GM12864 (cell line): ENCODE results near the gene TMEM190.

Experiments
- DNase-seq: peaks from one replicate; pipeline ENCODE4 v3.0.0-alpha.2; 2011; ENCODE audit warnings: low read depth
- H3K4me3 ChIP-seq: 2 replicates; pipeline ENCODE4 v1.5.1; 2011; ENCODE audit warnings: mild to moderate bottlenecking, low read depth, low read length, control low read depth
- TF ChIP-seq, protein P1 (sequence below): IDR thresholded peaks from 2 replicates; pipeline ENCODE4 v1.5.1; 2011; ENCODE audit warnings: low read depth, mild to moderate bottlenecking, moderate library complexity, low read length, control low read depth, inconsistent platforms; ENCODE audit errors: missing control alignments

TMEM190 gene

DNA sequence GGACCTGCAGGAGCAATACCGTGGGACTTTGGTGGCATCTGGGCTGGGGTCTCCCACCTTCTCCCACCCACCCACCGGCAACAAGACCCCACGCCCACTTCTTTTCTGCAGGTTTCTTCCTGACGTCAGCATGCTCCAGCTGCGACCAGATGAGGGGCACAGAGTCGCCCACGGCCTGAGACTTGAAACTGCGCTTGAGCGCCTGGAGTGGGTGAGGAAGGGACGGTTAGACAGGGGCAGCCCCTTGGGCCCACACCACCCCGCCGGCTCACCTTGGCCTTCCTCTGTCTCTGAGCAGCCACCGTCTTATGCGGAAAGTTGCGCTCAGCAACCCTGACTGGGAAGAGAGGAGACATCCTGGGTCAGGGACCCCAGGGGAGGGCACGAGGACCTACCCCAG is 15.7 kb upstream of the TMEM190 start:
- H3K4me3 ChIP-seq = no peak overlapping the region
- TF ChIP-seq, protein P1, sequence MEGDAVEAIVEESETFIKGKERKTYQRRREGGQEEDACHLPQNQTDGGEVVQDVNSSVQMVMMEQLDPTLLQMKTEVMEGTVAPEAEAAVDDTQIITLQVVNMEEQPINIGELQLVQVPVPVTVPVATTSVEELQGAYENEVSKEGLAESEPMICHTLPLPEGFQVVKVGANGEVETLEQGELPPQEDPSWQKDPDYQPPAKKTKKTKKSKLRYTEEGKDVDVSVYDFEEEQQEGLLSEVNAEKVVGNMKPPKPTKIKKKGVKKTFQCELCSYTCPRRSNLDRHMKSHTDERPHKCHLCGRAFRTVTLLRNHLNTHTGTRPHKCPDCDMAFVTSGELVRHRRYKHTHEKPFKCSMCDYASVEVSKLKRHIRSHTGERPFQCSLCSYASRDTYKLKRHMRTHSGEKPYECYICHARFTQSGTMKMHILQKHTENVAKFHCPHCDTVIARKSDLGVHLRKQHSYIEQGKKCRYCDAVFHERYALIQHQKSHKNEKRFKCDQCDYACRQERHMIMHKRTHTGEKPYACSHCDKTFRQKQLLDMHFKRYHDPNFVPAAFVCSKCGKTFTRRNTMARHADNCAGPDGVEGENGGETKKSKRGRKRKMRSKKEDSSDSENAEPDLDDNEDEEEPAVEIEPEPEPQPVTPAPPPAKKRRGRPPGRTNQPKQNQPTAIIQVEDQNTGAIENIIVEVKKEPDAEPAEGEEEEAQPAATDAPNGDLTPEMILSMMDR = no peak
- no peak for DNase-seq

DNA sequence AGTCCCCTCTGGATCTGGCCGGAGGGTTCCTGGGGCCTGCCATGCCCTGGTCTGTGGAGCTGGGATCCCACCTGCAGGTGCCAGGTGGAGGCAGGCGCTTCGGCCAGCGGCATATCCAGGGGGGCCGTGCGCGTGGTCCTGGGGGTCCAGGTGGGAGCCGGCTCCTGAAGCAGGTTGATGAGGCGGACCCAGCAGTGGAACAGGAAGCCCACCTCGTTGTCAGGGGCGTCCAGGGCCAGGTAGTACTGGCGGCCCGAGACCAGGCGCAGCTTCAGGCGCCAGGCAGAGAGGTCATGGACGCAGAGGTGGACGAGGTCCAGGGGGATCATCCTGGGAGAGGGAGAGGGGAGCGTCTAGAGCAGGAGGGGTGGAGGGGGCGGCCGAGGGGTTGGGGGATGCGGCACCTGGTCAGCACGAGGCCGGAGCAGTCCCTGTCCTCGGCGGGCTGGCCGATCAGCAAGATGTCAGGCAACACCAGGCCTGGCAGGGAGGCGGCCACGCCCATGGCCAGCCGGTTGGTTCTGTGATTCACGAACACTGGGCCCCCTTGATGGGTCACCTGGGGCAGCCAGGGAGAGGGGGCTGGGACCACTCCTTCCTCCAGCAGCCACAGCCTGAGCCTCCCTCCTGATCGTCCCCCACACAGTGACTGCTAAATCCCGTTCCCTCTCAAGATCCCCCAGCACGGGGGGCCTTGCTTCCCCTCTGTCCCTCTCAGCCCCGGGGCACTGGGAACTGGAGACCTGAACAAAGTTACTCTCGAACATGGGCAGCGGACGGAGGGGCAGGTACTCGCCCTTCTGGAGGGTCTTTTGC is 14.2 kb upstream of the TMEM190 start:
- no peak overlapping the region for H3K4me3 ChIP-seq
- DNase-seq = no peak
- TF ChIP-seq, protein P1 = no peak

DNA sequence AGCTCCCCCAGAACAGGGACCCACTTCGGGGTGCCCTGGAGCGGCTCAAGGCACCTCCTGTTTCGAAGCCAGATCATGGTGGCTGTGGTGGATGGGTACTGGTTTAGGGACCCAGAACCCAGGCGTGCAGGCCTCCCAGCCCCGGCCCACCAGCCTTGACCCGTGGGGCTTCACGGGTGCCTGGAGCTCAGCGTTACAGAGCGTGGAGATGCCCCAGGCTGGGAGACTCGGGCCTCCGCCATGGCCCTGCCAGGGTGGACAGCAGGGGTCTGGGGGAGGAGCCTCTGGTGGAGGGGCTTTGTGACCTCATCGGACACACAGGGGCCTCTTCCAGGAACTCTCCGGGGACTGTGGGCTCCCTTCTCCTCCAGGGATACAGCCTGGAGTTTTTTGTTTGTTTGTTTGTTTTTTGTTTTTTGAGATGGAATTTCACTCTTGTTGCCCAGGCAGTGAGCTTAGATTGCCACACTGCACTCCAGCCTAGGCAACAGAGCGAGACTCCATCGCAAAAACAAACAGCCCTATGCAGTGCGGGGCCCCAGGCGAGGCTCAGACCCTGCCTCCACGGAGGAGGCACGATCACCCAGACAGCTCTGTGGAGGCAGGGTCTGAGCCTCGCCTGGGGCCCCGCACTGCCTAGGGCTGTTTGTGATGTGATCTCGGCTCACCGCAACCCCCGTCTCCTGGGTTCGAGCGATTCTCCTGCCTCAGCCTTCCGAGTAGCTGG is 13.5 kb upstream of the TMEM190 start, which contains the start of gene GARIN5B:
GARIN5B (minus strand) TSS at position 271 of the 727 bp plus-strand sequence; CDS start at position 77, 194 bp downstream.
- TF ChIP-seq, protein P1 = no peak
- no peak within 1 kb of the TSS for H3K4me3 ChIP-seq
- DNase-seq = no peak

DNA sequence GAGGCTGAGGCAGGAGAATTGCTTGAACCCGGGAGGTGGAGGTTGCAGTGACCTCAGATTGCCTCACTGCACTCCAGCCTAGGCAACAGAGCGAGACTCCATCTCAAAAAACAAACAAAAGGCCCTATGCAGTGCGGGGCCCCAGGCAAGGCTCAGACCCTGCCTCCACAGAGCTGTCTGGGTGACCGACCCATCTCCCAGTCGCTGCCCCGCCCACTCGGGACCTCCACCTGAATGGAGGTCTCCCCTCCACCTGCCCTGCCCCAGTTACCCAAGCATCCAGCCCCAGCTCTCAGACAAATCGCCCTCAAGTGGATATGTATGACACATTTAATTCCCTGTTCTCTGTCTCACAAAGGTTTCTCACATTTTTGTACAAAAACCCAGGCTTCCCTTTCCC is 11.4 kb upstream of the TMEM190 start:
- TF ChIP-seq, protein P1 = no peak
- DNase-seq = no peak
- H3K4me3 ChIP-seq = no peak overlapping the region

DNA sequence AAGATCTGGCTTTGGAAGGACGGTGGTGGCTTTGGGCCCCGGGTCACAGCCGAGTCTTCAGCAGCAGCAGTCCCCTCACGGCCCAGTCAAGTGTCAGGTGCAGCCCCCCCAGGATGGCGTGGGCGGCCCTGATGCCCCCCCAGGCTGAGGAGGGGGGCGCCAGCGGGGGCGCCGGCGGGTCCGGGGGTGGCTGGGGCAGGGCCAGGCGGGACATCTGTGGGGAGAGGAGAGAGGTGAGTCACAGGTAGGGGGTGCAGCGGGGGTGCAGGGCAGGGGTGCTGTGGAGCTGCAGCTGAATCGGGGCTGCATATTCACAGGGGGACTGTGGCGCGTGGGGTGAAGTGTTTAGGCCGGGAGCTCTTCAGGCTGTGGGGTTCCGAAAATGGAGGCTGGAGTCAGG is 10.7 kb upstream of the TMEM190 start:
- DNase-seq = no peak
- H3K4me3 ChIP-seq = no peak overlapping the region
- TF ChIP-seq, protein P1 = no peak

DNA sequence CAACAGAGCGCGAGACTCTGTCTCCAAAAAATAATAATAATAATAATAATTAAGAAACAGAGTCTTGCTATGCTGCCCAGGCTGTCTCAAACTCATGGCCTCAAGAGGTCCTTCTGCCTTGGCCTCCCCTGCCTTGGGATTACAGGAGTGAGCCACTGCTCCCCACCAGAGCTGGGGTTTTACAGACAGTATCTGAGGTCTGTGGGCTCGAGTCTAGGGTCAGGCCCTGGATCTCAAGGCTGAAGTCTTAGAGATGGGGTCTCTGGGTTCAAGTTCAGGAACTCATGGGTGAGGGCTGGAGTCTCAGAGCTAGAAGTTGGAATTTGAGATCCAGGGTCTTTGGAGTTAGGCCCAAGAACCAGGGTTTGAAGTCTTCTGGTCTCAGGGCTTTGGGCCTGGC is 9.8 kb upstream of the TMEM190 start:
- DNase-seq = no peak
- no peak overlapping the region for H3K4me3 ChIP-seq
- TF ChIP-seq, protein P1 = no peak

DNA sequence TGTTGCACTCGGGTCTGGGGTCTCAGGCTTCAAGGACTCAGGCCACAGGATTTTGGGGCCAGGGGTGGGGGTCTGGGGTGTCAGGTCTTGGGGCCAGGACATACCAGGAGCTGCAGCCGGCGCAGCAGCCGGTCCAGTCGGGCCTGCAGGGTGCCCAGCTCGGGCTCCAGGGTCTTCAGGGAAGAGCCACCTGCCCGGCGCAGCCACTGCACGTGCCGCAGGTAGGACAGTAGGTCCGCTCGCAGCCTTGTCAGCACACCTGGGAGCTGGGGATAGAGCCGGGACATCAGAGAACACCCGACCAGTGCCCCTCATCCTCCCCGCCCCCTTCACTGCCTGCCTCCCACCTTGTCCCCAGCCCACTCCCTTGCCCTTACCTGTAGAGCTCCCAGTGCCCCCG is 8.5 kb upstream of the TMEM190 start:
- TF ChIP-seq, protein P1 = no peak
- H3K4me3 ChIP-seq = no peak overlapping the region
- DNase-seq = no peak
